Measurements from ENCODE around the gene MBNL2. TPM values are rescaled to one million over a fixed set of nuclear protein-coding genes. Genes with fewer than 3 reads are reported as not detected.

MBNL2 gene
- total RNA-seq, 1 donor from 2014 or later = 66.7 TPM

DNA sequence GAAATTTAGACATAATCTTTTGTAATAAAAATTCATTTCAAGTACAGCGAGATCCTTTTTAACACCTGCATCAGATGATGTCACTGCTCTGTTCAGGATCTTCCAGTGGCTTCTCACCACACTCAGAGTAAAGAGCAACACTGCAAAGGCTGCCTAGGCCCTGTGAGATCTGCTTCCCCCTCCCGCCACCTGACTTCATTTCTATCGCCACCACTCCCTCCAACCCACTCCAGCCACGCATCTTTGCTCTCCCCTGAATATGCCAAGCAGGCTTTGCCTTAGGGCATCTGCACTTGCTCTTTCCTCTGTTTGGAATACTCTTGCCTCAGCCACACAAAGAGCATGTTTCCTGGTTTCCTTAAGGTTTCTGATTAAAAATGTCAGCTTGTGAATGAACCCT lies 58.3 kb downstream of the MBNL2 start:
- intact Hi-C loops (cut with micrococcal nuclease) = no loop called here
- ATAC-seq (no peak), DNase-seq (no peak)

DNA sequence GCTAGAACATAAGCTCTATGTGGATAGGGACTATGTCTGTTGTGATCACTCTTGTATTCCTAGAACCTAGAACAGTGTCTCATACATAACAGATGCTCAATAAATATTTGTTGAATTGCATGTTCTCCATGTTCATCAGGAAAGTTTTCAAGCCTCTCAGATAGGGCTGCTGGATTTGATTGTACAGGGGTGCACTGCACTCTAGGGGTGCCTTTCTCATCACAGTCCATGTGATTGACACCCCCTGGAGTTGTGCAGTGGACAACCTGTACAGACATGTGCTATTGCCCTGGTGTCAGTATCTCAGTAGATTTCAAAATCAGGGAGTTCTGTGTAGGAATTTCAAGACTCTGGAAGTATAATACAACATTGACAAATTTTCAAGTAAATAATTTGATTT lies 58.9 kb downstream of the MBNL2 start:
- no peak for DNase-seq
- no peak for ATAC-seq
- intact Hi-C loops (cut with micrococcal nuclease) = no loop called here

GRCh38 chr13:97282705-97283104 lies 60.6 kb downstream of the MBNL2 start:
- intact Hi-C loops (cut with micrococcal nuclease) = no loop called here
- ATAC-seq = no peak
- DNase-seq = no peak

DNA sequence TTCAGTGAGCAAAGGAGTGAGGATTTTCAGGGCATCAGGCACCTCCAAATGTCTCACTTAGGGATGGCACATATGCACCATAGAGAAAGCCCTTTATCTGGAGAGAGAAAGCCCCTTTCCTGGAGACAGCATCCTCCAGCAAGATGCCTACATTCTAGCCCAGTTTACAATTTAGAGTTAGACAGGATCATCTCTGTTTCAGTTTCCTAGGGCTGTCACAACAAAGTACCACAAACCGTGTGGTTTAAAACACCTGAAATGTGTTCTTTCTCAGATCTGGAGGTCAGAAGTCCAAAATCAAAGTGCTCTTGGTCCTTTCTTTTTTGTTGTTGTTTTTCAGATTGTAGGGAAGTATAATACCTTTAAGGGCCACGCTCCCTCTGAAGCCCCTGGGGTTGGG lies 61.8 kb downstream of the MBNL2 start:
- no peak for ATAC-seq
- intact Hi-C loops (cut with micrococcal nuclease) = no loop called here
- DNase-seq = no peak

DNA sequence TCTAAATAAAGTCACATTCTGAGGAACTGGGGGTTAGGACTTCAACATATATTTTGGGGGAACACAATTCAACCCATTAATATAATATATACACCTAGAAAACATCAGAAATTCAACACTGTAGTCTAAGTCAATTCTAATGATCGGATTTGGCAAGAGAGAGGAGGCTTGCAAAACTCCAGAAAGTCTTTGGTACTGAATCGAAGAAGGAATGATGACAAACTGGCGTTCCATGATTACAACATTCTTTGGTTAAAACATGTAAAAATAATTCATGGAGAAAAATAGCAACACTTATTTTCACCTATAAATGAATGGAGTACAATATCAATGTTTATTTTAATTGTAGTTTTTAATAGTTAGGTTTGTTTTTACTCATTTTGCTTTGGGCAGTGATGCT lies 62.4 kb downstream of the MBNL2 start:
- no peak for ATAC-seq
- no peak for DNase-seq
- intact Hi-C loops (cut with micrococcal nuclease) = no loop called here

DNA sequence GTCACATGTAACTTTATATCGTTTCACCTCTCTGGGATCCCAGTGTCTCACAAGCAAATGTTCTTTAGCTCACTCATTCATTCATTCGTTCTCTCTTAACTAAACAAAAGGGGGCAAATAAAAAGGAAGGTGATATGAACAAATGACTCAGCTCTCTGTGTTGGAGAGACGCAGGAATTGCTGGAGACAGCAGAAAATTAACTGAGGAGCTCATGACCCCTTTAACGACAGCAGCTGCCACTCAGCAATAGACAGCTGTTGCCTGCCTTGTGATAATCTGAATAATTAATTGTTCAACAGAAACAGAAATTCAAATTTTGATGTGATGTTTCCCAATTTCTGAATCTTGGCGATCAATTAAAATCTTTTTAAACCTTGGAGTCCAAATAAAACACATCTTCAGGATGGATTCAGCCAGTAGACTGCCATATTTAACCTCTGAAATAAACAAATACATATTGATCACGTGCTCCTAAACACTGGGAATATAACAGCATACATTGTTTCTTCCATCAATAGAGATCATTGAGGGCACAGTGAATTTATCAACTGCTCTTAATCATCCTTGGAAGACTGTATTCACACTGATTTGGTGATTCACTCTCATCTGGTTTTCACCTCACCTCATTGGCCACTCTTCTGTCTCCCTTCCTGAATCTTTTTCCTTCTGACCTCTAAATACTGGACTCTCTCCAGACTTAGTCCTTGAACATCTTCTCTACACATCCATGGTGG lies 63.3 kb downstream of the MBNL2 start:
- ATAC-seq = no peak
- intact Hi-C loops (cut with micrococcal nuclease) = no loop called here
- DNase-seq = no peak

DNA sequence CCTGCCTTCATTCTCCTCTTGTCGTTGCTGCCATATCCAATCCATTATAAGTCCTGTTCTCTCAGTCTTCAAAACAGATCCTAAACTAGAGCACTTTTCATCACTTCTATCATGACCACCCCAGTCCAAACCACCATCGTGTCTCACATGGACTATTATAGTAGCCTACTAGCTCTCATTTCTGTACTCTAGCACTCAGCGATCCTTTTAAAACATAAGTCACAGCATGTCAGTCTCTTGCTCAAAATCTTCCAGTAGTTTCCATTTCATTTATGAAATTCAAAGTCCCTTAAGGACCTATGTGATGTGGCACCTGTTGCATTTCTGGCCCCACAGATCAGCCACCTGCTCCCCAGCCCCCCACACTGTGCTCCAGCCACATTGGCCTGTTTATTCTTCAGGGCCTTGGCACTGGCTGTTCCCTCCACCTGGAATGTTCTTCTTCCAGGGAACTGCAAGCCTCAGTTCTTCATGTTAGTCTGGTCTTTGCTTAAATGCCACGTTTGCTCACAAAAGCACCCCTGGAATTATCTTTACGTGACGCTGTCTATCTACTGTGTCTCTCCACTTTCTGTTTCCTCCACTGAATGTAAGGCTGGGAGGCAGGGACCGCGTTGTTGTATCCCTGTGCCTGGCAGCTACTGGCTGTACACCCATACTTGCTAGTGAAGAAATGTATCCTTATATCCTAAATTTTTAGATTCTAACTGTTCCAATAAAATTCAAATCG lies 64.3 kb downstream of the MBNL2 start:
- DNase-seq (no peak), ATAC-seq (no peak)

GRCh38 chr13:97287047-97287383 lies 64.9 kb downstream of the MBNL2 start:
- ATAC-seq (no peak), DNase-seq (no peak)
- intact Hi-C loops (cut with micrococcal nuclease) = no loop called here

More for the DNA sequence above, 64.3 kb downstream of the MBNL2 start:
- intact Hi-C loops (cut with micrococcal nuclease) = no loop called here

GRCh38 chr13:97288486-97288900 lies 66.4 kb downstream of the MBNL2 start:
- ATAC-seq = no peak
- intact Hi-C loops (cut with micrococcal nuclease) = no loop called here

GRCh38 chr13:97289514-97290298 lies 67.6 kb downstream of the MBNL2 start:
- ATAC-seq (no peak), DNase-seq (no peak)
- intact Hi-C loops (cut with micrococcal nuclease) = no loop called here

More at GRCh38 chr13:97288486-97288900, 66.4 kb downstream of the MBNL2 start:
- no peak for DNase-seq

DNA sequence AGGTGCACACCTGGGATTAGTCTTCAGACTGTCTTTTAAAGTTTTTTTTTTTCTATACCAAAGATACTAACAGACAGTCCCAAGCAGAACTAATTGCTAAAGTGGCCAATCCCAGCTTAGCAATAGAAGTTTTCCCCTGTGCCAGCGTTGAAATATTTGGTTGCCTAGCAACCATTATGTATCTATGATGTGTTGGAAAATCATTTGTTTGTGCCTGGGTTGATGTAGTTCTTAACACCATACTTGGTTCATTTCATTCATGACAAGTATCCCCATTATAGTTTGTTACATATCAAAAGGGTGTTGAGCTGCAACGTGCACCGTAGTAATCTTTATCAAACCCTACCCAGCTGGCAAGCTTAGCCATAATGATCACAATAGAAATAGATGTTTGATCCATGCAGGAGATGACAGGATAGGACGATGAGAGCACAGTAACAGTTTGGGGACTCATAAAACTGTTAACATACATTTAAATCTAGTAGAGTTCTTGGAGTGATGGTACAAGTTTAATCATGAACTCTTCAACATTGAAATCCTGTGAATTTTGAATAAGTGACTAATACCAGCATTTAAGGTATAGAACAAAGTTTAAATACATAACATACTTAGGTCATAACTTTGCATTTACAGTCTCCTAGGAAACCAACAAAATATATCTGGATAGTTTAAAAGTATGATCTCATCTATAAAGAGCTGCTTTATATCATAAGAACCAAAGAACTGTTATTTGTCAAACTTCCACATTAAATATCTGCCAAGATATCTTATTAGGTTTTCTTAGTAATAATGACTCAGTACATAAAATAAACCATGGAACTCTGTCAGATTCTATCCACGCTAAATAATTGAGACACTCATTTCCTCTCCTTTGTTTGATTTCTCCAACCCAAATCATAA lies 73.4 kb downstream of the MBNL2 start:
- peak; percentile 84 for ATAC-seq
- intact Hi-C loops (cut with micrococcal nuclease) = no loop called here

DNA sequence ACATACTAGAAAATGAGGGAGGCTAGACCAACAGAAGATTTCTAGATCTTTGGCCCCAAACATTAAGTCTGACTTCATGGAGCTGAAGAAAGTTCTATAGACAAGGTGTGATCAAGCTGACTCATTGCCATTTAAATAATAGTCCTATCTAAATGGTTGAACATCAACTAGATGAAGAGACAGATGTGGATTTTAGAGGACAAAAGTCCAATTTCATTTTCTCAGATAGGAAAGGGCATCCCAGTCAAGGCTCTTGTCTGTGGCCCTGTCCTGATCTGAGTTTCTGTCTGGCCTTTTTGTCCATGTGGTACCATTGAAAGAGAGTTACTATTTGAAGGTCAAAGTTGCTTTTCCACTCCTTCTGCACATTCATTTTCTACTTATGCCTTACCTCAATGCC lies 74.6 kb downstream of the MBNL2 start:
- DNase-seq = no peak
- ATAC-seq = no peak
- intact Hi-C loops (cut with micrococcal nuclease) = no loop called here

More for the DNA sequence above, 73.4 kb downstream of the MBNL2 start:
- no peak for DNase-seq

- intact Hi-C loops (cut with micrococcal nuclease) = no loop called here
- no peak for DNase-seq
- ATAC-seq = no peak
Measured at GRCh38 chr13:97298816-97299215, 76.7 kb downstream of the MBNL2 start.

- no peak for ATAC-seq
- intact Hi-C loops (cut with micrococcal nuclease) = no loop called here
- no peak for DNase-seq
Measured at GRCh38 chr13:97300871-97301270, 78.7 kb downstream of the MBNL2 start.

DNA sequence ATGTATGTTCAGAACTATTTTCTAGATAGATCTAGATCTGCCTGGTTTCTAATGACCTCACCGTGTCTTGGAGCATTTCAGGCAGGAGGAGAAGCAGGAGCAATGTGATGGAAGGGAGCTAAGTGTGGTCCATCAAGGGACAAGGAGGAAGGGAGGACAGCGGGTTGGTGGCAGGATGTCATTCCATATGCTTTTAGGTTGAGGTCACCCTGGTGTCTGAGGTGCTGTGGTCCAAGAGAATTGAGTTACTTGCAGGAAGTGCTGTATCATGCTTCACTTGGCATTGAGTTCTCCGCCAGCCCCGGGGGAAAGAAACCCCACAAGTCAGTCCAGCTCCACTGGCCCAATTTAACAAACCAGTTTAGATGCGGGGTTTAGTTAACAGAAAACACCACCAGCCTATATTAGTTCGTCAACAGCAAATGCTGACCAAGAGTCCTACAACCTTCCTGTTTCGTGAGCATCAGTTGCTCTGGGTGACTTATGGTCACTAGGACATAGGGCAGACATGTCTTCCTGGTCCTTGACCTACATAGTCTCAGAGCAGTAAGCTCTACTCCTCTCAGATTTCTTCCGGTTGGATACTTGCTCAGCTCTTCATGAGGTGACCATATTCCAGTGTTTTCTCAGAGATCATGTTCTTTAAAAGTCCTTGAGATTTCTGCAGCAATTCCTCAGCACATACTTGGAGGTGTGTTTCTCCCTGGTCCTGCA lies 79.4 kb downstream of the MBNL2 start:
- intact Hi-C loops (cut with micrococcal nuclease) = no loop called here
- DNase-seq (no peak), ATAC-seq (no peak)

DNA sequence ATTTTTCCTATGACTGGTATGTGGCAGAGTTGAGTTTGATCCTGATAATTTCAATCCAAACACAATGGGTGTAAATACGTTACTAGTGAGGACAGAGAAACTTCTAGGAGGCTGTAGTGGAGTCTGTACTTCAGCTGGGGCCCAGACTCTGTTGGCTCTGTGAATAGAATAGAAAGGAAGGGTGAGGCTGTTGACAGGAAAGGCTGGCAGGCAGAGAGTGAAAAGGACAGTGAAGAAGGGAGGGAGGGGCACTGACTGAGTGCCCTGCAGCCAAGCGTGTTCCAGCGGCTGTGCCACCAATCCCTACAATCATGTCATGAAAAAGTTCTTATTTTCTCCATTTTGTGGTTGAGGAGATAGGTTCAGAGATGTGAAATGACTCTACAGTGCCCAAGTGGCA lies 80.5 kb downstream of the MBNL2 start:
- intact Hi-C loops (cut with micrococcal nuclease) = no loop called here
- ATAC-seq (peak; percentile 88), DNase-seq (peak; percentile 36)

- no peak for ATAC-seq
- DNase-seq = no peak
- intact Hi-C loops (cut with micrococcal nuclease) = no loop called here
Measured at GRCh38 chr13:97306106-97306505, 84.0 kb downstream of the MBNL2 start.

GRCh38 chr13:97306645-97307044 lies 84.5 kb downstream of the MBNL2 start:
- no peak for DNase-seq
- intact Hi-C loops (cut with micrococcal nuclease) = no loop called here
- ATAC-seq = peak; percentile 16

All from left ventricle myocardium superior (tissue), 1 donor.